Karpas-422 (cell line): ENCODE results near the gene BACE1-AS. TPM values are rescaled to one million over a fixed set of nuclear protein-coding genes. Genes with fewer than 3 reads are reported as not detected.

Source experiments
- DNase-seq: peaks from one replicate; pipeline ENCODE4 v3.0.0-alpha.2; 2015
- H2AFZ ChIP-seq: fragments of 200-600 bp; sonication (generic); 2 replicates; pipeline ENCODE4 v1.6.1; 2014; ENCODE audit warnings: antibody characterized with exemption, low read length, mixed read lengths
- H3K27ac ChIP-seq: fragments of 200-600 bp; sonication (generic); 2 replicates; pipeline ENCODE4 v1.5.1; 2014; ENCODE audit warnings: mild to moderate bottlenecking, low read length, moderate library complexity
- H3K27me3 ChIP-seq: fragments of 200-600 bp; sonication (generic); 2 replicates; pipeline ENCODE4 v1.6.1; 2014; ENCODE audit warnings: low read length, mixed read lengths
- H3K36me3 ChIP-seq: fragments of 200-600 bp; sonication (generic); 2 replicates; pipeline ENCODE4 v1.6.1; 2014; ENCODE audit warnings: low read length, mixed read lengths; ENCODE audit not compliant: insufficient read depth
- H3K4me1 ChIP-seq: fragments of 200-600 bp; sonication (generic); 2 replicates; pipeline ENCODE4 v1.6.1; 2014; ENCODE audit warnings: mild to moderate bottlenecking, low read length, mixed read lengths
- H3K4me2 ChIP-seq: fragments of 200-600 bp; sonication (generic); 2 replicates; pipeline ENCODE4 v1.6.1; 2014; ENCODE audit warnings: low read length, low read depth, mild to moderate bottlenecking; ENCODE audit not compliant: poor library complexity, severe bottlenecking
- H3K4me3 ChIP-seq: fragments of 200-600 bp; sonication (generic); 2 replicates; pipeline ENCODE4 v1.5.1; 2014; ENCODE audit warnings: mild to moderate bottlenecking, antibody characterized with exemption, low read length, mixed read lengths
- H3K79me2 ChIP-seq: fragments of 200-600 bp; sonication (generic); 2 replicates; pipeline ENCODE4 v1.6.1; 2014; ENCODE audit warnings: mild to moderate bottlenecking, low read length, mixed read lengths
- H3K9ac ChIP-seq: fragments of 200-600 bp; sonication (generic); 2 replicates; pipeline ENCODE4 v1.6.0; 2014; ENCODE audit warnings: low read length
- H3K9me2 ChIP-seq: fragments of 200-600 bp; sonication (generic), shearing (Covaris generic); replicated peaks from 2 replicates; pipeline ENCODE4 v1.6.0; 2014; ENCODE audit warnings: mild to moderate bottlenecking, low read length, moderate library complexity; ENCODE audit not compliant: insufficient read depth
- H3K9me3 ChIP-seq: fragments of 300-700, 200-600 bp; sonication (generic); 2 replicates; pipeline ENCODE4 v1.6.1; 2014; ENCODE audit warnings: low read length, mixed read lengths
- H4K20me1 ChIP-seq: fragments of 200-600 bp; sonication (generic); 2 replicates; pipeline ENCODE4 v1.6.1; 2014; ENCODE audit warnings: mild to moderate bottlenecking, antibody characterized with exemption, low read length, low read depth; ENCODE audit not compliant: insufficient read depth
- total RNA-seq: library from RNA; depleted of rRNA; stranded (reverse); fragments of >200 nt; shearing (Covaris generic); gene quantifications from 2 replicates; pipeline ENCODE4 v1.2.3, GENCODE V29; 2014; ENCODE audit warnings: low replicate concordance

BACE1-AS gene
- total RNA-seq, 1 experiment from 2014 or later, result 2.9 TPM

DNA sequence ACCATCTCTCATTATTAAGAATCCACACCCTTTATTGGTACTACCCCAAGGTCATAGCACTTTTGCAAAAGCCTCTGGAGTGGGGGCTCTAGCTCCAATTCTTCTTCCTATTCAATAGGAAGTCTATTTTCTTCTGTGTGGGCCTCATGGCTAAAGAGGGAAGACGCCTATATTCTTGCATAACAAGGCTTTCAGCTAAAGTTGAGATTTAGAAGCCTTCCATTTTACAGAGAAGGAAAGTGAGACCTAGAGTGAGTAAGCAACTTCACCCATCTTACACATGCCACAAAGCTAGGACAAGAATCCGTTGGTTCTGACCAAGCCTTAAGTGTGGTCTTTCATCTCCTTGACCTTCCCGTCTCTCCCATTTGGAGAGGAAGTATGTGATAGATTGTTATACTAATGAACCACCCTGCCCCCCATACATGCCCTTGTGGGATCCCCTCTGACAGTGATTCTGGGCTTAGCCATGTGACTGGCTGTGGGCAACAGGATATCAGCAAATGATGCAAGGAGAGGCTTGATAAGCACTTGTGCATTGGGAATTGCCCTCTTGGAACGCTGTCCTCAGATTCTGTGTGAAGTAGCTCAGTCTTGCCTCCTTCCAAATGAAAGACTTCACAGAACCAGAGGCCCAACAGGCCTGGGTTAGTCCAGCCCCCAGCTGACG lies 12.6 kb downstream of the BACE1-AS start:
- Histone ChIP-seq H3K9me2 (no peaks in the 10 kb centered on the region), H3K4me1 (no peaks in the 10 kb centered on the region), H3K27me3 (no peaks in the 10 kb centered on the region), H3K4me3 (no peak overlapping the region), H2AFZ (no peak overlapping the region), H3K36me3 (no peaks in the 10 kb centered on the region), H3K9me3 (no peaks in the 10 kb centered on the region), H3K4me2 (no peak overlapping the region), H3K79me2 (no peaks in the 10 kb centered on the region), H4K20me1 (no peaks in the 10 kb centered on the region), H3K27ac (no peak overlapping the region), H3K9ac (no peak overlapping the region)
- DNase-seq, result no peak

DNA sequence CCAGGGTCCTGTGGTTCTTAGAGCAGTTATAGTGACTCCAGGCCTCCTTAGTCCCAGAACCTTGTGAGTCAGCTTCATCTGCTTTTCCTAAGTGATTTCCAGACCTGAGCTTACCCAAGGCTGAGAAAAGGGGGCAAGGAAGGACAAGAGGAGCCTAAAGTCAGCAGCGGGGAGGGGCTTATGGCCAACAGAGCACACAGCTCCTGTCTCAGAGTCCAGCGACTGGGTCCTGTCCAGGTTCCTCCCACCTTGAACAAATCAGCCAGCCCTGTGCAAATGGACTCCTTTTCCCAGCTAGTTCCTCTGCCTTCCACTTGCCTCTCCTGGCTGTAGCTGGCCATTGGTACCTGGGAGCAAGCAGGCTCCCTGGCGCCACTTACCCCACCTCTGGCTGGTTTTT lies 14.0 kb downstream of the BACE1-AS start:
- Histone ChIP-seq H2AFZ (no peak overlapping the region), H3K9ac (no peak overlapping the region), H4K20me1 (no peaks in the 10 kb centered on the region), H3K79me2 (no peaks in the 10 kb centered on the region), H3K4me1 (no peaks in the 10 kb centered on the region), H3K36me3 (no peaks in the 10 kb centered on the region), H3K4me3 (no peak overlapping the region), H3K4me2 (no peak overlapping the region), H3K9me3 (no peaks in the 10 kb centered on the region), H3K27me3 (no peaks in the 10 kb centered on the region), H3K27ac (no peak overlapping the region), H3K9me2 (no peaks in the 10 kb centered on the region)
- DNase-seq, result no peak

DNA sequence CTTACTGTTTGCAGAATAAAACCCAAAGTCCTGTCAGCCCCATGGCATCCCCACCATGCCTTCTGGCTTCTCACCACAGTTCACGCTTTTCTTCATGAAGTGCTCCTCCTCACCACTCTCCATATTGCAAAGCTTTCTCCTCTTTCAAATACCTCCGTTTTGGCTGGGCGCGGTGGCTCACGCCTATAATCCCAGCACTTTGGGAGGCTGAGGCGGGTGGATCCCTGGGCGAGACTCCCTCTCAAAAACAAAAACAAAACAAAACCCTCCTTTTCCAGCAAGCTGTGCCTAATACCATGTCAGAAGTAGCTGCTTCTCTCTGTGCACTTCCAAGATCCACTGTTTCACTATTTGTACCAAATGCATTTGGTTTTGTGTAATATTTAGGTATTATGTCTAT lies 18.2 kb downstream of the BACE1-AS start:
- Histone ChIP-seq H3K27me3 (no peaks in the 10 kb centered on the region), H3K36me3 (no peaks in the 10 kb centered on the region), H3K4me3 (no peak overlapping the region), H2AFZ (no peak overlapping the region), H3K4me1 (no peaks in the 10 kb centered on the region), H3K9me2 (no peaks in the 10 kb centered on the region), H3K4me2 (no peak overlapping the region), H3K9me3 (no peaks in the 10 kb centered on the region), H3K9ac (no peak overlapping the region), H3K79me2 (no peaks in the 10 kb centered on the region), H3K27ac (no peak overlapping the region), H4K20me1 (no peaks in the 10 kb centered on the region)
- no peak for DNase-seq

DNA sequence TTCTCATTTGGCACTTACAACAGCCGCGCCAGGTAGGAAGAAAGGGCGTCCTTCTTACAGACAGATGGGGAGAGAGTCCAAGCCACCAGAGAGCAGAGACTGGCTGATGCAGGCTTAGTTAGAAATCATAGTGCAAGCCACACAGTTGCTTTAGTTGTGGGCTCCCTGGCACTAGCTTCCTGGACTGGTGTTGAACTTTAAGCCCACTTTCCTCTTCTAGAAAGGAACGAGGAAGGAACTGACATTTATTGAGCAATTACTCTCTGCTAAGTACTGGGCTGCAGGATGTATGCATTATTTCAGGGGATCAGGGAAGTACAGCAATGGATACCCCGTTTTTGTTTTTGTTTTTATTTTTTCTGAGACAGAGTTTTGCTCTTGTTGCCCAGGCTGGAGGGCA lies 21.9 kb downstream of the BACE1-AS start:
- no peaks in the 10 kb centered on the region for H3K27me3 ChIP-seq
- no peaks in the 10 kb centered on the region for H3K9me3 ChIP-seq
- no peaks in the 10 kb centered on the region for H3K36me3 ChIP-seq
- no peak overlapping the region for H3K4me2 ChIP-seq
- no peaks in the 10 kb centered on the region for H3K4me1 ChIP-seq
- H3K4me3 ChIP-seq, result no peak overlapping the region
- DNase-seq, result no peak
- no peak overlapping the region for H3K27ac ChIP-seq
- H4K20me1 ChIP-seq, result no peaks in the 10 kb centered on the region
- no peak overlapping the region for H3K9ac ChIP-seq
- no peaks in the 10 kb centered on the region for H3K9me2 ChIP-seq
- H2AFZ ChIP-seq, result no peak overlapping the region
- no peaks in the 10 kb centered on the region for H3K79me2 ChIP-seq

DNA sequence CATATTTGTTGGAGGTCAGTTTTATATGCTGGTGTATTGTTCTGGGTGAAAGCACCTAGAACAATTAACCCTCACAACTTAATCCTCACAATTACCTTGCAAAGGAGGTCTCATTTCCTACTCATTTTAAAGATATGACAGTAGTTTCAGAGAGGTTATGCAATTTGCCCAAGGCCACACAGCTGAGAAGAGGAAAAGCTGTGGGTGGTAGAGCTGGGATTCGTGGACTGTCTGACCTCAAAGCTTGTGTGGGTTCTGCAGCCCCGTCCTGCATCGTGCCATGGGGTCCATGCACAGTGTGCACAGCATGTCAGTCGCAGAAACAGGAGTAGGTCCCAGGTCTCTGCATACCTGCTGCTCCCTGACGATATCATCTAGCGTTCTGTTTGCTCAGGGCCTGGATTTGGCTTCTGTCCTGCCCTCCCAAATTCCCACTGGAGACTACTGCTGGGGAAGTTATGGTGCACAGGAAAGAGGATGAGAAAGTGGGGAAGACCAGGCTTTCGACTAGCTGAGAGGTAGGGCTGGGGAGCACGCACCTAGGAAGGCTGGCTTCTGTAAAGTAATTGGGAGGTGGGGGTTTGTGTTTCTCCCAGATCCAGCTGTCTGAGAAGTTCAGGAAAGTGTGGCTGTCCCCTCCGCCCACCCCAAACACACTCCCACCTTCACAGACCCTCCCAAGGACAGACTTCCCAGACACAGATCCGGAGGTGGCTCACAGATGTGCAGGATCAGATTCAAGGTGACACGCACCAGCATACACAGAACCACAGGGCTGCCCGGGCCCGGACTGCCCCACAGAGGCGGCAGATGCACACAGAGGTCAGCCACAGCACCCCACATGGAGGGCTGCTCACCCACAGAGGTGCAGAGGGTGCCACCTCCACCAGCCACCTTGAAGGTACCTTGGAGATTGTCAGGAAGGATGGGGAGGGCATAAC lies 23.0 kb downstream of the BACE1-AS start:
- H3K4me1 ChIP-seq, result no peaks in the 10 kb centered on the region
- H3K9me2 ChIP-seq, result no peaks in the 10 kb centered on the region
- no peaks in the 10 kb centered on the region for H3K9me3 ChIP-seq
- no peaks in the 10 kb centered on the region for H3K27me3 ChIP-seq
- H3K9ac ChIP-seq, result no peak overlapping the region
- DNase-seq, result no peak
- H2AFZ ChIP-seq, result no peak overlapping the region
- no peak overlapping the region for H3K4me3 ChIP-seq
- no peaks in the 10 kb centered on the region for H3K36me3 ChIP-seq
- H4K20me1 ChIP-seq, result no peaks in the 10 kb centered on the region
- no peaks in the 10 kb centered on the region for H3K79me2 ChIP-seq
- no peak overlapping the region for H3K4me2 ChIP-seq
- H3K27ac ChIP-seq, result no peak overlapping the region

DNA sequence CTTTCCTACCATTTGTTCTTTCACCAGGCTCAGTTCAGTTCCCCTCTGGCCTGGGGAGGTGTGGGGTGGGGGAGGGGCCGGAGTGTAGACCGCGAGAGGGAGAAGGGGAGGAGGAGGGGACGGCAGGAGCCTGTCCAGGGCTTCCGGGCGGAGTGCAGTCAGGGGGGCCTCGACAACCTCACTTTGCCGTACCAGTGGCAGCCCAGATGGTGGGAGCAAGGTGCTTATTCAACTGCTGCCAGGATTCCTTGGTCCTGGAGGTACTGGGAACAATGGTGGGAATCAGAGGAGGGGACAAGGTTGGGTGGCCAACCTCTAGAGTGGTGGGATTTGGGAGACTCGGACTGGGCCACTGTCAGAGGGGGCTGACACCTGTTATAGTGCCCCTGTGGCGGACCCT lies 23.7 kb downstream of the BACE1-AS start:
- Histone ChIP-seq H3K9ac (no peak overlapping the region), H3K9me2 (no peaks in the 10 kb centered on the region)
- no peak for DNase-seq

DNA sequence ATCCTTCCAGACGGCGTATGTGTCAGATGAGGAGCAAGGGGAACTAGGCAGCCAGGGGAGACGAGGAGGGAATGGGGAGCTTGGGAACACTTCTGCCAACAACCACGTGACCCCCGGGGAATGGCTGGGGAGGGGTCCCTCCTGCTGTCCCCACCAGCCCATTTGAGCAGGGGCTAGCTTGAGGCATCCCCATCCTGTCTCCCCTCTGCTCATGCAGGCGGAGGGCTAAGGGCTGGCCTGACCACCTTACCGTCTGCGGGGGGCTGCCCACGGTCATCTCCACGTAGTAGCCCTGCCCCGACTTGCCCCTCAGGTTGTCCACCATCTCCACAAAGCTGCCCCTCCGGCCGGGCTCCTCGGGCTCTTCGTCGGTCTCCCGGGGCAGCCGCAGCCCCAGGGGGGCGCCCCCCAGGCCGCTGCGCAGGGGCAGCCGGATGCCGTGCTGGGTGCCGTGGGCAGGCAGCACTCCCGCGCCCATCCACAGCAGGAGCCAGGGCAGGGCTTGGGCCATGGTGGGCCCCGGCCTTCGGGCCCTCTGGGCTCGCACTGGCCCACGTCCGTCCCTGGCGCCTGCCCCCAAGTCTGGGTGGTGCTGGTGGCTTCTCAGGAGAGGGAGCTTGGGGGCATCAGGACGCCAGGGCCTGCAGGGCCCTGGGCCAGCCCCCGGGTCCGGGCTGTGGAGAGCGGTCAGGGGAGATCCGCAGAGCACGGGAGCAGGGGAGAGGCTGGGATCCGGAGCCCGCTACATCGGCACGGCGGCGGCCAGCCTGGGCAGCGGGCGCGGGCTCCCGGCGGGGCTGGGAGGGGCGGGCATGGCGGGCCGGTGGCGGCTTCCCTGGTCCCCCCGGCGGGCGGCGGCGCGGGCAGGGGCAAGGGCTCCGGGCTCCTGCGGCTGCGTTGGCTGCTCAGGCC lies 24.4 kb downstream of the BACE1-AS start:
- Histone ChIP-seq H4K20me1 (no peaks in the 10 kb centered on the region), H3K4me3 (no peak overlapping the region), H3K79me2 (no peaks in the 10 kb centered on the region), H3K9me3 (no peaks in the 10 kb centered on the region), H3K27me3 (no peaks in the 10 kb centered on the region), H3K4me1 (no peaks in the 10 kb centered on the region), H3K9ac (no peak overlapping the region), H2AFZ (no peak overlapping the region), H3K36me3 (no peaks in the 10 kb centered on the region), H3K27ac (no peak overlapping the region), H3K9me2 (no peaks in the 10 kb centered on the region), H3K4me2 (no peak overlapping the region)
- DNase-seq, result no peak

More for the DNA sequence above, 23.7 kb downstream of the BACE1-AS start:
- Histone ChIP-seq H3K36me3 (no peaks in the 10 kb centered on the region), H3K79me2 (no peaks in the 10 kb centered on the region), H3K4me2 (no peak overlapping the region), H4K20me1 (no peaks in the 10 kb centered on the region), H3K4me1 (no peaks in the 10 kb centered on the region), H3K27ac (no peak overlapping the region), H3K27me3 (no peaks in the 10 kb centered on the region), H3K9me3 (no peaks in the 10 kb centered on the region), H3K4me3 (no peak overlapping the region), H2AFZ (no peak overlapping the region)
